Naive thymus-derived CD4-positive, alpha-beta T cell (primary cell): ENCODE measurements around the gene LYSMD4. TPM values are rescaled to one million over a fixed set of nuclear protein-coding genes. Genes with fewer than 3 reads are reported as not detected.
A peak's percentile ranks its signal among the peaks of the same experiment; 100 is the strongest.

Experiments used
- ATAC-seq: fragments of 150-1000 bp; cut with Tn5 transposase; 2 replicates; pipeline ENCODE4 v1.10.0; 2021; ENCODE audit warnings: mild to moderate bottlenecking, moderate library complexity
- CTCF ChIA-PET: fragments of 350-600 bp; sonication (Branson Sonifier 250); formaldehyde crosslinking; loops from one replicate; lab custom pipeline; 2021; ENCODE audit warnings: antibody characterized with exemption; lab: Charles Lee
- POLR2A ChIA-PET: fragments of 350-600 bp; sonication (Branson Sonifier 250); formaldehyde crosslinking; loops from one replicate; lab custom pipeline; 2021; ENCODE audit warnings: antibody characterized with exemption, inconsistent platforms; lab: Charles Lee
- DNase-seq, 9 donors: peaks; one replicate each; pipeline versions ENCODE4 v3.0.0 to v3.0.0-alpha.2; 2020 to 2022; ENCODE audit warnings: mixed read lengths in 1 of 9
- H3K27ac ChIP-seq: one replicate; pipeline ENCODE4 v1.7.0; 2013; ENCODE audit warnings: mild to moderate bottlenecking, low read depth, low read length, moderate library complexity
- H3K27me3 ChIP-seq, 2 donors: one replicate each; pipeline ENCODE4 v1.7.0; 2013; ENCODE audit warnings: low read length in 2 of 2, mild to moderate bottlenecking in 2 of 2, moderate library complexity in 2 of 2; ENCODE audit not compliant: control insufficient read depth in 2 of 2, insufficient read depth in 2 of 2
- H3K36me3 ChIP-seq, 3 experiments: 1 replicate in 2 of 3; 2 replicates in 1 of 3; pipeline ENCODE4 v1.7.0; 2013; ENCODE audit warnings: low read length in 3 of 3, mild to moderate bottlenecking in 3 of 3, moderate library complexity in 1 of 3; ENCODE audit not compliant: insufficient read depth in 3 of 3, control insufficient read depth in 2 of 3
- H3K4me1 ChIP-seq, 2 donors: one replicate each; pipeline ENCODE4 v1.7.0; 2013; ENCODE audit warnings: low read length in 2 of 2, mild to moderate bottlenecking in 2 of 2, moderate library complexity in 1 of 2; ENCODE audit not compliant: control insufficient read depth in 2 of 2, insufficient read depth in 2 of 2
- H3K4me3 ChIP-seq: 2 replicates; pipeline ENCODE4 v1.7.0; 2013; ENCODE audit warnings: mild to moderate bottlenecking, low read length
- H3K9me3 ChIP-seq, 3 experiments: 1 replicate in 2 of 3; 2 replicates in 1 of 3; pipeline ENCODE4 v1.7.0; 2013; ENCODE audit warnings: low read length in 3 of 3; ENCODE audit not compliant: control insufficient read depth in 2 of 3
- H3K27ac Mint-ChIP-seq, 9 donors: one replicate each; pipeline ENCODE4 v1.8.0; 2020 to 2022; ENCODE audit warnings: mixed read lengths in 9 of 9, mild to moderate bottlenecking in 8 of 9, moderate library complexity in 5 of 9, inconsistent platforms in 2 of 9
- H3K27me3 Mint-ChIP-seq, 5 donors: one replicate each; pipeline ENCODE4 v1.8.0; 2021 to 2022; ENCODE audit warnings: mixed read lengths in 5 of 5, mild to moderate bottlenecking in 1 of 5
- H3K36me3 Mint-ChIP-seq, 5 donors: one replicate each; pipeline ENCODE4 v1.8.0; 2020 to 2022; ENCODE audit warnings: mixed read lengths in 5 of 5, mild to moderate bottlenecking in 3 of 5, inconsistent platforms in 1 of 5
- H3K4me1 Mint-ChIP-seq, 7 donors: one replicate each; pipeline ENCODE4 v1.8.0; 2020 to 2022; ENCODE audit warnings: mixed read lengths in 7 of 7, mild to moderate bottlenecking in 3 of 7, inconsistent platforms in 1 of 7
- H3K4me3 Mint-ChIP-seq, 10 donors: one replicate each; pipeline ENCODE4 v1.8.0; 2020 to 2022; ENCODE audit warnings: mild to moderate bottlenecking in 10 of 10, mixed read lengths in 10 of 10, moderate library complexity in 6 of 10, inconsistent platforms in 2 of 10
- H3K9me3 Mint-ChIP-seq, 11 donors: one replicate each; pipeline ENCODE4 v1.8.0; 2020 to 2022; ENCODE audit warnings: mixed read lengths in 11 of 11, mild to moderate bottlenecking in 4 of 11, inconsistent platforms in 1 of 11, moderate library complexity in 1 of 11
- intact Hi-C, 2 donors: fragments of 100-400 bp; cut with micrococcal nuclease; formaldehyde crosslinking; loops; one replicate each; pipeline ENCODE4 v1.15.1; 2023
- polyA plus RNA-seq, 2 donors: library from polyadenylated mRNA; unstranded; fragments of 300-500 nt; fragmentation: Illumina TruSeq; gene quantifications; one replicate each; pipeline ENCODE4 v1.2.3, GENCODE V29; 2021
- total RNA-seq, 6 experiments: library from RNA in 5 of 6; stranded (reverse) in 5 of 6; gene quantifications; 1 replicate in 5 of 6; 2 replicates in 1 of 6; pipeline ENCODE4 v1.2.3 and lab custom pipeline; 2021 to 2026

Gene LYSMD4
- total and polyA plus RNA-seq, 7 experiments from 2014 or later, result 7.9 to 22.4 (median 14.8) TPM

GRCh38 chr15:99721896-99722295, 11.3 kb downstream of the LYSMD4 start:
- H3K4me3 ChIP-seq, result no peak overlapping the region
- intact Hi-C loops, result no loop called here
- Mint-ChIP-seq H3K4me3 (peak overlapping the region in 2 of 10 donors; percentile 7 to 30), H3K9me3 (no peaks in the 10 kb centered on the region), H3K27me3 (no peaks in the 10 kb centered on the region), H3K4me1 (peaks cover 23 to 44% (median 34%) of the 10 kb centered on the region in 7 donors), H3K36me3 (peaks cover 0 to 23% (median 0%) of the 10 kb centered on the region in 5 donors), H3K27ac (peak overlapping the region in 4 of 9 donors; percentile 68 to 90 (median 78))
- CTCF ChIA-PET, result no interaction called here
- H3K4me1 ChIP-seq, result peaks cover 7 to 25% of the 10 kb centered on the region in 2 donors
- no peak for ATAC-seq
- H3K27ac ChIP-seq, result no peak overlapping the region
- H3K27me3 ChIP-seq, result no peaks in the 10 kb centered on the region
- POLR2A ChIA-PET, result interaction anchor here (0.9 to 2.9 kb wide), 2 partner anchors 9 to 11 kb away, joined by 3 to 13 read pairs; partner anchors contain the start of gene LYSMD4
- no peaks in the 10 kb centered on the region for H3K9me3 ChIP-seq
- no peaks in the 10 kb centered on the region for H3K36me3 ChIP-seq
- DNase-seq, result no peak

DNA sequence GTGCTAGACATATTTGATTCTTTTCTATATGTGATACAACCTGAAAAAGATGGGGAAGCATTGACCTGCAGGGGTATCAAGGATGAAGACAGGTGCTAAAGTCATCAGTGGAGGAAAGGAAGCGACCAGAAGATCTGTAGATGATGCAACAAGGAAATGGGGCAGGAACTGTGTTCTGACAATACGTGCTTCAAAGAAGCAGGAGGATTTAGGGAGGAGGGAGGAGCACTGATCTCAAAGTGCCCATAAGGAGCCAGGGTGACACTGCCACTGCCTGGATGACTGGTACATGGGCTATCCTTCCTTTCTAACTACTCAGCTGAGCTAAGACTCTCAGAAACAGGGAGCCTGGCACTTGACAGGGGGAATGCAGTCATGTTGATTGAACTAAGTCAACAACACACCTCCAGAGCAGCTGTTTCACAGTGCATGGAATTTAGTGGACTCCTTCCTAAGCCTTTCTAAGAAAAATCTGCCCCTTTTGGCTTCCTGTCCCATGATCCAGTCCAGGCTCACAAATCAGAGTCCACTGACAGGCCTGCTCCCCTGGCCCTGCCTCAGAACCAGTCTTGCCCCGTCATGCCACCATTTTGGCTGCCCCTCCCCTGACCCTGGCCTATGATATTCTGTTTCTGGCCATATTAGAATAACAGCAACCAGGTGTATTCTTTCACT, 12.0 kb downstream of the LYSMD4 start:
- peak; percentile 35 for ATAC-seq

GRCh38 chr15:99720533-99720932, 12.7 kb downstream of the LYSMD4 start:
- Histone ChIP-seq H3K9me3 (no peaks in the 10 kb centered on the region), H3K4me1 (peaks cover 7 to 25% of the 10 kb centered on the region in 2 donors), H3K36me3 (peaks cover 0 to 5% (median 0%) of the 10 kb centered on the region in 3 experiments), H3K4me3 (peak overlapping the region; percentile 17), H3K27me3 (no peaks in the 10 kb centered on the region), H3K27ac (peak overlapping the region; percentile 46)
- ChIA-PET POLR2A (interaction anchor here (1.2 to 2.9 kb wide), 2 partner anchors 12 to 13 kb away, joined by 3 to 13 read pairs; partner anchors contain the start of gene LYSMD4), CTCF (interaction anchor here (1.0 kb wide), 1 partner anchor 8 kb away, joined by 4 read pairs; no protein-coding TSS in a partner anchor)
- intact Hi-C loops, result loop anchor here (1.0 kb wide), 2 partner anchors 13 kb away; partner anchors contain the start of gene LYSMD4 (in 2 of the 2)
- Mint-ChIP-seq H3K27me3 (no peaks in the 10 kb centered on the region), H3K4me1 (peaks cover 23 to 44% (median 34%) of the 10 kb centered on the region in 7 donors), H3K4me3 (peak overlapping the region; percentile 60 to 87 (median 78)), H3K9me3 (no peaks in the 10 kb centered on the region), H3K27ac (peak overlapping the region; percentile 66 to 93 (median 83)), H3K36me3 (peaks cover 0 to 23% (median 0%) of the 10 kb centered on the region in 5 donors)
- peak in 2 of 9 donors; percentile 22 to 23 for DNase-seq
- peak; percentile 50 for ATAC-seq

More for the DNA sequence above, 12.0 kb downstream of the LYSMD4 start:
- H3K36me3 ChIP-seq, result no peaks in the 10 kb centered on the region
- intact Hi-C loops, result no loop called here
- H3K27ac ChIP-seq, result peak overlapping the region; percentile 46
- Mint-ChIP-seq H3K9me3 (no peaks in the 10 kb centered on the region), H3K4me3 (peak overlapping the region; percentile 60 to 87 (median 78)), H3K36me3 (peaks cover 0 to 23% (median 0%) of the 10 kb centered on the region in 5 donors), H3K27ac (peak overlapping the region; percentile 66 to 93 (median 83)), H3K27me3 (no peaks in the 10 kb centered on the region), H3K4me1 (peaks cover 23 to 44% (median 34%) of the 10 kb centered on the region in 7 donors)
- H3K9me3 ChIP-seq, result no peaks in the 10 kb centered on the region
- peak in 1 of 9 donors; percentile 14 for DNase-seq
- H3K4me3 ChIP-seq, result peak overlapping the region; percentile 17
- H3K4me1 ChIP-seq, result peaks cover 7 to 25% of the 10 kb centered on the region in 2 donors
- no peaks in the 10 kb centered on the region for H3K27me3 ChIP-seq
- ChIA-PET POLR2A (interaction anchor here (1.2 to 2.9 kb wide), 2 partner anchors 12 to 14 kb away, joined by 3 to 13 read pairs; partner anchors contain the start of gene LYSMD4), CTCF (interaction anchor here (1.0 kb wide), 1 partner anchor 8 kb away, joined by 4 read pairs; no protein-coding TSS in a partner anchor)

- H3K4me3 ChIP-seq, result no peak overlapping the region
- peak overlapping the region in 4 of 9 donors; percentile 10 to 90 (median 54) for H3K27ac Mint-ChIP-seq
- H3K4me1 ChIP-seq, result peaks cover 7 to 25% of the 10 kb centered on the region in 2 donors
- H3K36me3 ChIP-seq, result peaks cover 0 to 10% (median 0%) of the 10 kb centered on the region in 3 experiments
- no peak for DNase-seq
- H3K9me3 Mint-ChIP-seq, result no peaks in the 10 kb centered on the region
- H3K36me3 Mint-ChIP-seq, result peaks cover 0 to 23% (median 0%) of the 10 kb centered on the region in 5 donors
- H3K27me3 Mint-ChIP-seq, result no peaks in the 10 kb centered on the region
- H3K27ac ChIP-seq, result no peak overlapping the region
- intact Hi-C loops, result no loop called here
- peak; percentile 21 for ATAC-seq
- no peaks in the 10 kb centered on the region for H3K27me3 ChIP-seq
- no peaks in the 10 kb centered on the region for H3K9me3 ChIP-seq
- H3K4me3 Mint-ChIP-seq, result peak overlapping the region in 4 of 10 donors; percentile 17 to 77 (median 48)
- ChIA-PET CTCF (interaction anchor here (1.5 to 1.9 kb wide), 3 partner anchors 10 to 15 kb away, joined by 3 to 10 read pairs (median 3); partner anchors contain the start of gene LYSMD4), POLR2A (interaction anchor here (0.6 to 1.7 kb wide), 6 partner anchors 9 to 21 kb away, joined by 3 to 4 read pairs (median 4); no protein-coding TSS in a partner anchor)
- peaks cover 23 to 42% (median 34%) of the 10 kb centered on the region in 7 donors for H3K4me1 Mint-ChIP-seq
These were observed 14.1 kb downstream of the LYSMD4 start for GRCh38 chr15:99719096-99719541.

- ATAC-seq (no peak), DNase-seq (no peak)
- H3K36me3 Mint-ChIP-seq, result peaks cover 0 to 23% (median 0%) of the 10 kb centered on the region in 5 donors
- CTCF ChIA-PET, result interaction anchor here (1.5 to 1.9 kb wide), 3 partner anchors 11 to 15 kb away, joined by 3 to 10 read pairs (median 3); partner anchors contain the start of gene LYSMD4
- Histone ChIP-seq H3K36me3 (peaks cover 0 to 10% (median 0%) of the 10 kb centered on the region in 3 experiments), H3K4me3 (no peak overlapping the region), H3K27ac (no peak overlapping the region), H3K27me3 (no peaks in the 10 kb centered on the region), H3K4me1 (peaks cover 7 to 25% of the 10 kb centered on the region in 2 donors), H3K9me3 (no peaks in the 10 kb centered on the region)
- H3K4me3 Mint-ChIP-seq, result no peak overlapping the region
- intact Hi-C loops, result no loop called here
- H3K27me3 Mint-ChIP-seq, result no peaks in the 10 kb centered on the region
- H3K9me3 Mint-ChIP-seq, result no peaks in the 10 kb centered on the region
- peaks cover 21 to 36% (median 34%) of the 10 kb centered on the region in 7 donors for H3K4me1 Mint-ChIP-seq
- POLR2A ChIA-PET, result interaction anchor here (0.6 to 1.7 kb wide), 5 partner anchors 10 to 91 kb away, joined by 3 to 4 read pairs (median 4); no protein-coding TSS in a partner anchor
- peak overlapping the region in 3 of 9 donors; percentile 8 to 90 (median 8) for H3K27ac Mint-ChIP-seq
These were observed 14.8 kb downstream of the LYSMD4 start for GRCh38 chr15:99718421-99718820.
